Stimulated activated CD4-positive, alpha-beta T cell treated with anti-CD3 and anti-CD28 coated beads, Interleukin-4, amount 100 ng/mL, for 4 hours (primary cell): ENCODE data around the gene RFNG.

Experiments
- DNase-seq, 2 experiments: peaks; one replicate each; pipeline ENCODE4 v3.0.0-alpha.2; 2020

Gene RFNG

GRCh38 chr17:82023447-82024241 is 28.0 kb downstream of the RFNG start:
- no peak for DNase-seq

GRCh38 chr17:82022981-82023446 is 28.6 kb downstream of the RFNG start, which contains the start of gene LRRC45:
LRRC45 (plus strand) TSS chr17:82023305; CDS start chr17:82023644, 339 bp downstream.
- peak; percentile 100 for DNase-seq

- DNase-seq: no peak
These were observed 29.2 kb downstream of the RFNG start, which contains the start of gene CENPX for GRCh38 chr17:82022310-82022980. CENPX (minus strand) TSS chr17:82022878; CDS start chr17:82022861, 17 bp downstream.

GRCh38 chr17:82021900-82022309 is 29.7 kb downstream of the RFNG start:
- DNase-seq: no peak

GRCh38 chr17:82021107-82021899 is 30.3 kb downstream of the RFNG start:
- peak; percentile 41 to 58 for DNase-seq

GRCh38 chr17:82020572-82021106 is 31.0 kb downstream of the RFNG start:
- DNase-seq: no peak

GRCh38 chr17:82019690-82020571 is 31.7 kb downstream of the RFNG start:
- peak; percentile 49 to 70 for DNase-seq

- DNase-seq: no peak
These were observed 32.5 kb downstream of the RFNG start for GRCh38 chr17:82018989-82019689.

GRCh38 chr17:82018152-82018988 is 33.2 kb downstream of the RFNG start:
- no peak for DNase-seq

GRCh38 chr17:82017612-82018151 is 33.9 kb downstream of the RFNG start:
- no peak for DNase-seq

GRCh38 chr17:82016875-82017459 is 34.6 kb downstream of the RFNG start:
- DNase-seq: no peak

GRCh38 chr17:82016061-82016874 is 35.3 kb downstream of the RFNG start:
- DNase-seq: no peak

GRCh38 chr17:82015311-82015971 is 36.2 kb downstream of the RFNG start:
- DNase-seq: no peak

GRCh38 chr17:82014971-82015310 is 36.7 kb downstream of the RFNG start:
- DNase-seq: no peak

- no peak for DNase-seq
These were observed 37.2 kb downstream of the RFNG start for GRCh38 chr17:82014432-82014831.

- no peak for DNase-seq
These were observed 37.8 kb downstream of the RFNG start for GRCh38 chr17:82013772-82014321.

- DNase-seq: no peak
These were observed 38.3 kb downstream of the RFNG start for GRCh38 chr17:82013341-82013740.
